C4-2B (cell line): ENCODE results near the gene CFAP298.
A peak's percentile ranks its signal among the peaks of the same experiment; 100 is the strongest.

Experiments
- H3K27ac ChIP-seq: fragments of 450-650 bp; 2 replicates; pipeline ENCODE4 v1.5.1; 2017
- CTCF ChIP-seq: fragments of 450-650 bp; conservative IDR thresholded peaks from 2 replicates; pipeline ENCODE4 v1.5.1; 2017; ENCODE audit warnings: mild to moderate bottlenecking
- ZFX ChIP-seq: fragments of 450-650 bp; IDR thresholded peaks from 2 replicates; pipeline ENCODE4 v1.6.1; 2017

CFAP298 gene

GRCh38 chr21:32574946-32575925 is 36.9 kb downstream of the CFAP298 start:
- TF ChIP-seq CTCF = no peak
- TF ChIP-seq ZFX = no peak

GRCh38 chr21:32572574-32573420 is 39.4 kb downstream of the CFAP298 start:
- TF ChIP-seq ZFX (no peak), CTCF (no peak)
- no peak overlapping the region for H3K27ac ChIP-seq

More at GRCh38 chr21:32574946-32575925, 36.9 kb downstream of the CFAP298 start:
- no peak overlapping the region for H3K27ac ChIP-seq

- no peak for TF ChIP-seq ZFX
- TF ChIP-seq CTCF = no peak
- H3K27ac ChIP-seq = no peak overlapping the region
Measured at GRCh38 chr21:32570456-32570855, 41.7 kb downstream of the CFAP298 start.

GRCh38 chr21:32569261-32570230 is 42.6 kb downstream of the CFAP298 start:
- TF ChIP-seq ZFX (peak; percentile 14; the same call in 1 of the 2 replicates), CTCF (peak; percentile 89)
- peak overlapping the region; percentile 69 for H3K27ac ChIP-seq

- TF ChIP-seq CTCF = no peak
- no peak for TF ChIP-seq ZFX
- H3K27ac ChIP-seq = no peak overlapping the region
Measured at GRCh38 chr21:32567626-32568025, 44.6 kb downstream of the CFAP298 start.

GRCh38 chr21:32566741-32567389 is 45.3 kb downstream of the CFAP298 start:
- TF ChIP-seq ZFX = no peak
- no peak for TF ChIP-seq CTCF
- no peak overlapping the region for H3K27ac ChIP-seq
